Coronary artery (tissue), 2 donors: ENCODE results near the gene TCF12.

Source experiments
- DNase-seq: peaks from one replicate; pipeline ENCODE4 v3.0.0-alpha.2; 2017; ENCODE audit warnings: low spot score
- H3K27ac ChIP-seq, 2 donors: fragments of 200-600 bp; sonication (generic); one replicate each; pipeline ENCODE4 v1.5.1; 2016 to 2019
- H3K4me3 ChIP-seq: fragments of 200-600 bp; sonication (generic); 2 replicates; pipeline ENCODE4 v1.5.1; 2016; ENCODE audit warnings: mild to moderate bottlenecking, moderate library complexity
- CTCF ChIP-seq: fragments of 200-600 bp; sonication (generic); IDR thresholded peaks from one replicate; pipeline ENCODE4 v1.5.1; 2019; ENCODE audit warnings: antibody characterized with exemption

TCF12 gene

GRCh38 chr15:56918046-56918938, at the start of gene TCF12:
TSS of gene TCF12 (plus strand) at chr15:56918644. CDS start at chr15:56919914, 1,270 bp downstream.
- Histone ChIP-seq H3K27ac (peak within 1 kb of the TSS; percentile 94 to 97), H3K4me3 (peak within 1 kb of the TSS; percentile 99)
- TF ChIP-seq CTCF, result peak; percentile 11
- peak; percentile 95 for DNase-seq

- TF ChIP-seq CTCF, result peak; percentile 39
- H3K4me3 ChIP-seq, result no peak overlapping the region
- DNase-seq, result no peak
- no peak overlapping the region for H3K27ac ChIP-seq
Observed at GRCh38 chr15:56869573-56869972, 48.9 kb upstream of the TCF12 start.

GRCh38 chr15:56871185-56871584, 47.3 kb upstream of the TCF12 start:
- DNase-seq, result no peak

GRCh38 chr15:56871867-56872266, 46.6 kb upstream of the TCF12 start:
- no peak overlapping the region for H3K4me3 ChIP-seq
- DNase-seq, result no peak
- no peak for TF ChIP-seq CTCF
- no peak overlapping the region for H3K27ac ChIP-seq

More at GRCh38 chr15:56871185-56871584, 47.3 kb upstream of the TCF12 start:
- Histone ChIP-seq H3K4me3 (no peak overlapping the region), H3K27ac (no peak overlapping the region)
- no peak for TF ChIP-seq CTCF

GRCh38 chr15:56877255-56877970, 41.0 kb upstream of the TCF12 start:
- DNase-seq, result no peak

GRCh38 chr15:56879502-56879901, 38.9 kb upstream of the TCF12 start:
- Histone ChIP-seq H3K4me3 (no peak overlapping the region), H3K27ac (no peak overlapping the region)
- DNase-seq, result no peak
- no peak for TF ChIP-seq CTCF

More at GRCh38 chr15:56877255-56877970, 41.0 kb upstream of the TCF12 start:
- H3K4me3 ChIP-seq, result no peak overlapping the region
- H3K27ac ChIP-seq, result no peak overlapping the region
- TF ChIP-seq CTCF, result no peak
